ENCODE measurements around the gene FDX1.

FDX1 gene

GRCh38 chr11:110513259-110513801 is 83.6 kb downstream of the FDX1 start:
- no peak for DNase-seq (ENCODE audit: low read depth)
- no peak overlapping the region for H3K4me3 ChIP-seq (ENCODE audit: low read length)
- no peak for TF ChIP-seq CTCF (conservative IDR thresholded peaks at IDR 0.05; ENCODE audit: low read depth, low read length)

- TF ChIP-seq CTCF (conservative IDR thresholded peaks at IDR 0.05; ENCODE audit: low read depth, low read length), result no peak
- no peak for DNase-seq (ENCODE audit: low read depth)
- no peak overlapping the region for H3K4me3 ChIP-seq (ENCODE audit: low read length)
These were observed 84.2 kb downstream of the FDX1 start for GRCh38 chr11:110513846-110514437.

Measured in retinal pigment epithelial cell (primary cell).